ENCODE data around the gene RDH5. TPM values are rescaled to one million over a fixed set of nuclear protein-coding genes. Genes with fewer than 3 reads are reported as not detected.

The RDH5 gene
- total RNA-seq, 3 donors from 2014 or later (not counting 1 experiment from before 2014, with no cell fraction given), result 9.6 to 19.0 (median 10.1) TPM

GRCh38 chr12:55675666-55676065 lies 44.5 kb upstream of the RDH5 start:
- no peaks in the 10 kb centered on the region for H3K4me1 Mint-ChIP-seq
- no peaks in the 10 kb centered on the region for H3K9me3 Mint-ChIP-seq
- no peak overlapping the region for H3K4me3 Mint-ChIP-seq
- WGBS (ENCODE audit: insufficient coverage), result 88% methylated on average over 8 of the region's 8 CpGs
- Histone ChIP-seq H3K4me1 (ENCODE audit: control insufficient read depth, insufficient read depth, low read length) (no peaks in the 10 kb centered on the region), H3K27ac (ENCODE audit: low read length) (no peak overlapping the region), H3K27me3 (ENCODE audit: control insufficient read depth, insufficient read depth, low read length) (no peaks in the 10 kb centered on the region), H3K9me3 (ENCODE audit: control insufficient read depth, insufficient read depth, low read length) (no peaks in the 10 kb centered on the region), H3K4me3 (ENCODE audit: low read length) (no peak overlapping the region), H3K36me3 (ENCODE audit: control insufficient read depth, insufficient read depth, low read length) (no peaks in the 10 kb centered on the region)
- intact Hi-C loops (cut with micrococcal nuclease), result no loop called here
- H3K36me3 Mint-ChIP-seq, result no peaks in the 10 kb centered on the region
- ATAC-seq (no peak), DNase-seq (no peak)
- H3K27me3 Mint-ChIP-seq (ENCODE audit: low read depth in 2 of 2), result peaks cover 0 to 5% of the 10 kb centered on the region in 2 donors
- no peak overlapping the region for H3K27ac Mint-ChIP-seq
- TF ChIP-seq CTCF (IDR thresholded peaks at IDR 0.05), result no peak

DNA sequence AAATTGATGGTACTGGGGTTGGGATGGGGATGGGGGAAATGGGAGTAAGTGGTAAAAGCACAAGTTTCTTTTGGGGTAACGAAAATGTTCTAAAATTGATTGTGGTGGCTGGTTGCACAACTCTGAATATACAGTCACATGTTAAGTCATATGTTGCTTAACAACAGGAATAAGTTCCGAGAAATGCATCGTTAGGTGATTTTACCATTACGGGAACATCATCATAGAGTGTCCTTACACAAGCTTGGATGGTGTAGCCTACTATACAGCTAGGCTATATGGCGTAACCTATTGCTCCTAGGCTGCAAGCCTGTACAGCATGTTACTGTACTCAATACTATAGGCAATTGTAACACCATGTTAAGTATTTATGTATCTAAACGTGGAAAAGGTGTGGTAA lies 43.5 kb upstream of the RDH5 start:
- DNase-seq (no peak), ATAC-seq (peak in 1 of 3 donors; percentile 43)
- intact Hi-C loops (cut with micrococcal nuclease), result no loop called here
- Histone ChIP-seq H3K4me3 (ENCODE audit: low read length) (no peak overlapping the region), H3K4me1 (ENCODE audit: control insufficient read depth, insufficient read depth, low read length) (peaks cover 7% of the 10 kb centered on the region), H3K36me3 (ENCODE audit: control insufficient read depth, insufficient read depth, low read length) (no peaks in the 10 kb centered on the region), H3K27me3 (ENCODE audit: control insufficient read depth, insufficient read depth, low read length) (peaks cover 3% of the 10 kb centered on the region), H3K9me3 (ENCODE audit: control insufficient read depth, insufficient read depth, low read length) (no peaks in the 10 kb centered on the region), H3K27ac (ENCODE audit: low read length) (no peak overlapping the region)
- H3K36me3 Mint-ChIP-seq, result no peaks in the 10 kb centered on the region
- 96% methylated on average over 5 of the region's 6 CpGs for WGBS (ENCODE audit: insufficient coverage)
- H3K4me3 Mint-ChIP-seq, result no peak overlapping the region
- peaks cover 10 to 15% of the 10 kb centered on the region in 2 donors for H3K27me3 Mint-ChIP-seq (ENCODE audit: low read depth in 2 of 2)
- H3K27ac Mint-ChIP-seq, result no peak overlapping the region
- H3K4me1 Mint-ChIP-seq, result peaks cover 0 to 10% of the 10 kb centered on the region in 2 donors
- no peak for TF ChIP-seq CTCF (IDR thresholded peaks at IDR 0.05)
- H3K9me3 Mint-ChIP-seq, result no peaks in the 10 kb centered on the region

DNA sequence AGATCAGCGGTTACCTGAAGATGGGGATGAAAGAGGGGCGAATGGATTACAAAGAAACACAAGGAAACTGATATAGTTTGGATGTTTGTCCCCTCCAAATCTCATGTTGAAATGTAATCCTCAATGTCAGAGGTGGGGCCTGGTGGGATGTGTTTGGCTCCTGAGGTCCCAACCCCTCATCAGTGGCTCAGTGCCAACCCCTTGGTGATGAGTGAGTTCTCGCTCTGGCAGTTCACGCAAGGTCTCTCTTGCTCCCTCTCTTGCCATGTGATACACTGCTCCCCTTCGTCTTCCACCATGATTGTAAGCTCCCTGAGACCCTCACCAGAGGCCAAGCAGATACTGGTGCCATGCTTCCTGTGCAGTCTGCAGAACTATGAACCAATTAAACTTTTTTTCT lies 40.5 kb upstream of the RDH5 start:
- TF ChIP-seq CTCF (IDR thresholded peaks at IDR 0.05), result no peak
- DNase-seq, result no peak
- H3K4me1 Mint-ChIP-seq, result peaks cover 0 to 11% of the 10 kb centered on the region in 2 donors
- H3K27me3 ChIP-seq (ENCODE audit: control insufficient read depth, insufficient read depth, low read length), result peaks cover 3% of the 10 kb centered on the region
- no peaks in the 10 kb centered on the region for H3K9me3 Mint-ChIP-seq
- ATAC-seq, result no peak
- no peak overlapping the region for H3K27ac ChIP-seq (ENCODE audit: low read length)
- no peak overlapping the region for H3K27ac Mint-ChIP-seq
- H3K4me3 Mint-ChIP-seq, result no peak overlapping the region
- H3K9me3 ChIP-seq (ENCODE audit: control insufficient read depth, insufficient read depth, low read length), result no peaks in the 10 kb centered on the region
- intact Hi-C loops (cut with micrococcal nuclease), result no loop called here
- no peak overlapping the region for H3K4me3 ChIP-seq (ENCODE audit: low read length)
- peaks cover 14% of the 10 kb centered on the region for H3K4me1 ChIP-seq (ENCODE audit: control insufficient read depth, insufficient read depth, low read length)
- peaks cover 21% of the 10 kb centered on the region in 2 donors for H3K27me3 Mint-ChIP-seq (ENCODE audit: low read depth in 2 of 2)
- no peaks in the 10 kb centered on the region for H3K36me3 ChIP-seq (ENCODE audit: control insufficient read depth, insufficient read depth, low read length)
- WGBS (ENCODE audit: insufficient coverage), result 94% methylated on average over 5 of the region's 5 CpGs
- no peaks in the 10 kb centered on the region for H3K36me3 Mint-ChIP-seq
